Osteocyte (in vitro differentiated cells): Measurements from ENCODE around the gene C12orf57. TPM values are rescaled to one million over a fixed set of nuclear protein-coding genes. Genes with fewer than 3 reads are reported as not detected.

ENCODE experiments used
- DNase-seq: peaks from one replicate; pipeline ENCODE4 v3.0.0; 2021; ENCODE audit warnings: mixed read lengths; ENCODE audit not compliant: unreplicated experiment; ENCODE audit errors: extremely low spot score
- H3K27ac Mint-ChIP-seq: one replicate; pipeline ENCODE4 v1.8.0; 2021; ENCODE audit warnings: mild to moderate bottlenecking, mixed read lengths; ENCODE audit not compliant: unreplicated experiment
- H3K27me3 Mint-ChIP-seq: one replicate; pipeline ENCODE4 v1.8.0; 2021; ENCODE audit warnings: mixed read lengths; ENCODE audit not compliant: unreplicated experiment
- H3K36me3 Mint-ChIP-seq: one replicate; pipeline ENCODE4 v1.8.0; 2021; ENCODE audit warnings: mixed read lengths; ENCODE audit not compliant: unreplicated experiment
- H3K4me1 Mint-ChIP-seq: one replicate; pipeline ENCODE4 v1.8.0; 2021; ENCODE audit warnings: mixed read lengths; ENCODE audit not compliant: unreplicated experiment
- H3K4me3 Mint-ChIP-seq: one replicate; pipeline ENCODE4 v1.8.0; 2021; ENCODE audit warnings: mild to moderate bottlenecking, moderate library complexity, mixed read lengths; ENCODE audit not compliant: unreplicated experiment
- H3K9me3 Mint-ChIP-seq: one replicate; pipeline ENCODE4 v1.8.0; 2021; ENCODE audit warnings: mixed read lengths; ENCODE audit not compliant: unreplicated experiment
- total RNA-seq: library from RNA; stranded (reverse); gene quantifications from 2 replicates; pipeline ENCODE4 v1.2.1, GENCODE V29; 2021
- TF ChIP-seq, protein P1 (sequence below): fragments of 200-600 bp; sonication (generic); IDR thresholded peaks from 2 replicates; pipeline ENCODE4 v1.5.0; 2021; ENCODE audit warnings: antibody characterized with exemption, mild to moderate bottlenecking, moderate library complexity

C12orf57 gene
- total RNA-seq, 1 donor from 2014 or later = 309 TPM

DNA sequence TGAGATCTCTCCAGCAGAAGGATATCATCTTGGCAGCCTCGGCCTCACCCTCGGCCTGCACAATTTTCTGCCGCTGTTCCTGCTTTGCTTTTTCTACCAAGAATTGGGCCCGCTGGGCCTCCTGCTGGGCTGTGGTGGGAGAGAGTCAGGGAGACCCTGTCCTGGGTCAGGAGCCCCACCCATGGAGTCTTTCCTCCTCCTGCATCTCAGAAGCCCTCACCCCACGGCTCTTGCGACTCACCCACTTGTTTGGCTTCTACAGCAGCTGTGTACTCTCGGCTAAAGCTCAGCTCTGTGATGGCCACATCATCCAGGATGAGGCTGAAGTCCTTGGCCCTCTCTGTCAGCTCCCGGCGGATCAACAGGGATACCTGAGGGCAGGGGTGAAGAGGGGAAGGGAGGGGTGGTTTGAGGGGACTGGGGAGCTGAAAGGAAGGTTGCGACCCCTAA lies 23.9 kb downstream of the C12orf57 start:
- peaks cover 21% of the 10 kb centered on the region for H3K36me3 Mint-ChIP-seq
- TF ChIP-seq, protein P1, sequence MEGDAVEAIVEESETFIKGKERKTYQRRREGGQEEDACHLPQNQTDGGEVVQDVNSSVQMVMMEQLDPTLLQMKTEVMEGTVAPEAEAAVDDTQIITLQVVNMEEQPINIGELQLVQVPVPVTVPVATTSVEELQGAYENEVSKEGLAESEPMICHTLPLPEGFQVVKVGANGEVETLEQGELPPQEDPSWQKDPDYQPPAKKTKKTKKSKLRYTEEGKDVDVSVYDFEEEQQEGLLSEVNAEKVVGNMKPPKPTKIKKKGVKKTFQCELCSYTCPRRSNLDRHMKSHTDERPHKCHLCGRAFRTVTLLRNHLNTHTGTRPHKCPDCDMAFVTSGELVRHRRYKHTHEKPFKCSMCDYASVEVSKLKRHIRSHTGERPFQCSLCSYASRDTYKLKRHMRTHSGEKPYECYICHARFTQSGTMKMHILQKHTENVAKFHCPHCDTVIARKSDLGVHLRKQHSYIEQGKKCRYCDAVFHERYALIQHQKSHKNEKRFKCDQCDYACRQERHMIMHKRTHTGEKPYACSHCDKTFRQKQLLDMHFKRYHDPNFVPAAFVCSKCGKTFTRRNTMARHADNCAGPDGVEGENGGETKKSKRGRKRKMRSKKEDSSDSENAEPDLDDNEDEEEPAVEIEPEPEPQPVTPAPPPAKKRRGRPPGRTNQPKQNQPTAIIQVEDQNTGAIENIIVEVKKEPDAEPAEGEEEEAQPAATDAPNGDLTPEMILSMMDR = no peak
- H3K27me3 Mint-ChIP-seq = no peaks in the 10 kb centered on the region
- H3K4me1 Mint-ChIP-seq = peaks cover 35% of the 10 kb centered on the region
- no peak overlapping the region for H3K4me3 Mint-ChIP-seq
- DNase-seq = no peak
- H3K9me3 Mint-ChIP-seq = no peaks in the 10 kb centered on the region
- no peak overlapping the region for H3K27ac Mint-ChIP-seq

DNA sequence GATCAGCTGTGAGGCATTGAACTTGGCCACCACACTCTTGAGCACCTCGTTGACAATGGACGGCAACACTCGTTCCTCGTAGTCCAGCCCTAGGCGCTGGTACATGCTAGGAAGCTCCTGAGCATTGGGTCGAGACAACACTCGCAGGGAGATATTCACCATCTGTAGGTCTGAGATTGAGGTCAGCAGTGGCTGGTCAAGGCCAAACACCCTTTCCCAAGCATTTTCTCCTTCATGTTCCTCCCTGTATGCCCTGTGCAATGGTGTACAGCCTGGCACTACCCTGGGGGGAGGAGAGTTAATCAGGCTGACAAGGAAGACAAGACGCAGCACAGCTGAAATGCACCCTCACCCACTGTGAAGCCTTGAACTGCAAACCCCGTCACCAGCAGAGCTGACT lies 24.6 kb downstream of the C12orf57 start:
- Mint-ChIP-seq H3K27ac (peak overlapping the region; percentile 100), H3K9me3 (no peaks in the 10 kb centered on the region), H3K36me3 (peaks cover 21% of the 10 kb centered on the region), H3K27me3 (no peaks in the 10 kb centered on the region), H3K4me3 (peak overlapping the region; percentile 100), H3K4me1 (peaks cover 36% of the 10 kb centered on the region)
- DNase-seq = no peak
- TF ChIP-seq, protein P1 = no peak

DNA sequence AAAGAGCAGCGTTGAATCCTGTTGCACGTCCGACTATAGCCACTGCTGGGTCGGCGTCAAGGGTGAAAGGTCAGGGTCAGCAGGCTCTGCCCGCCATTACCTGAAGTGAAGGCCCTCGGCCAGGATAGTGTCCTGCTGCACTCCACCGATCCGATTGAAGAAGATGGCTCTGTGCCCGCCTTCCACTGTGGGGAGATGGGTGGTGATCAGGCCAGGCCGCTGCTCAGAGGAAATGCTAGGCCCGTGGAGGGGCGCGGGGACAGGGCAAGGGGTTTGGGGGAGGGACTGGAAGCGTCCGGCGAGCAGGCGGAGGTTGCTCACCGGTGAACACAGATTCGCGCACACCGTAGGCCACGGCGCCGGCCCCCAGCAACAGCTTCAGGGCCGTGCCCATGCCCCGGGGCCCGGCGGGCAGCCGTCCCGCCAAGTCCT lies 26.3 kb downstream of the C12orf57 start:
- TF ChIP-seq, protein P1 = no peak
- Mint-ChIP-seq H3K36me3 (peaks cover 22% of the 10 kb centered on the region), H3K9me3 (no peaks in the 10 kb centered on the region), H3K27ac (peak overlapping the region; percentile 100), H3K27me3 (no peaks in the 10 kb centered on the region), H3K4me3 (peak overlapping the region; percentile 100), H3K4me1 (peaks cover 36% of the 10 kb centered on the region)
- DNase-seq = no peak

DNA sequence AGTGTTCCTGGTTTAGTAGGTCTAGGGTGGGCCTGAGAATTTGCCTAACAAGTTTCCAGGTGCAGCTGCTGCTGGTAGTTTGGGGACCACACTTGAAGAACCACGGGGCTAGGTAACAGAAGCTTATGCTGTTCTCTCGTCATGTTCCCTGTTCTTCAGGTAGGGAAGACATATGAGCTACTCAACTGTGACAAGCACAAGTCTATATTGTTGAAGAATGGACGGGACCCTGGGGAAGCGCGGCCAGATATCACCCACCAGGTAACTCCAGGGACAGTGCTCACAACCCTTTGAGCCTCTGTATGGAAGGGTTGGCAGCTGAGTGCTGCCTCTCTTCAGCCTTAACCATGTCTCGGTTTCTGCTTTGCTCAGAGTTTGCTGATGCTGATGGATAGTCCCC lies 30.4 kb downstream of the C12orf57 start:
- Mint-ChIP-seq H3K4me3 (no peak overlapping the region), H3K27ac (no peak overlapping the region), H3K9me3 (no peaks in the 10 kb centered on the region), H3K4me1 (peaks cover 26% of the 10 kb centered on the region), H3K36me3 (peaks cover 28% of the 10 kb centered on the region), H3K27me3 (no peaks in the 10 kb centered on the region)
- TF ChIP-seq, protein P1 = no peak
- no peak for DNase-seq

DNA sequence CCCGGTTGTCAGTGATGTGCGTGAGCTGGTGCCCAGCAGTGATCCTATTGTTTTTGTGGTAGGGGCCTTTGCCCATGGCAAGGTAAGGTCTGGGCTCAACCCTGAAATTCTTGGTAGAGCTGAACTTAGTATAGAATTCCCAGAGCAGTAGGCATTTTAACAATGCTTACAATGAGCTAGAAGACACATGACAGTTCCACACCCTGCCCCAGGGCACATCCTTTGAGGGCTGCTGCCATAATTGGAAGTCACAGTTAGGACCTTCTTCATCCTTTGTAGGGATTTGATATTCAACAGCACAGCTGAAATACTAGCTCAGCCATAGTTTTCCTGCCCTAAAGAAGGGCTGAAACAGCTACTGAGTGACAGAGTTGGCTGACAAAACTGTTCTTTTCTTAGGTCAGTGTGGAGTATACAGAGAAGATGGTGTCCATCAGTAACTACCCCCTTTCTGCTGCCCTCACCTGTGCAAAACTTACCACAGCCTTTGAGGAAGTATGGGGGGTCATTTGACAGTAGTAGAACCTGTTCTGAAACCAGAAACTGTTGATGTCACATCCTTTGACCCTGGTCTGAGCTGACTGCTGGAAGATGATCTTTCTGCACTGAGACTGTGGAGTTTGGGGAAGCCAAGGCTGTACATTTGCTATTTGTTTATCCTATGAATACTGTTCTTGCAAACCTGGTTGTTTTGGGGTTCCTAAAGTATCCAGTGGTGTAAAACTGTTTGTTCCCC lies 31.6 kb downstream of the C12orf57 start:
- peak overlapping the region; percentile 28 for H3K27ac Mint-ChIP-seq
- no peak for DNase-seq
- peaks cover 28% of the 10 kb centered on the region for H3K36me3 Mint-ChIP-seq
- no peaks in the 10 kb centered on the region for H3K9me3 Mint-ChIP-seq
- H3K4me1 Mint-ChIP-seq = peaks cover 19% of the 10 kb centered on the region
- TF ChIP-seq, protein P1 = no peak
- H3K27me3 Mint-ChIP-seq = no peaks in the 10 kb centered on the region
- H3K4me3 Mint-ChIP-seq = no peak overlapping the region
